Esophagus squamous epithelium (tissue), 5 donors: ENCODE results near the gene CACNG1. TPM values are rescaled to one million over a fixed set of nuclear protein-coding genes. Genes with fewer than 3 reads are reported as not detected.
"Not testable (repeated sequence)": the region's sequence is repeated elsewhere in the genome, so short reads cannot be mapped to it uniquely, and the experiment has no call there.

ENCODE experiments used
- DNase-seq: peaks from one replicate; lab custom pipeline; 2025; lab: John Stamatoyannopoulos, UW
- H3K27ac ChIP-seq, 4 donors: fragments of 200-600 bp; sonication (generic); one replicate each; pipeline ENCODE4 v1.5.1; 2016 to 2019; ENCODE audit warnings: mild to moderate bottlenecking in 1 of 4
- H3K27me3 ChIP-seq, 4 donors: fragments of 200-600 bp; sonication (generic); 1 replicate in 3 of 4; 2 replicates in 1 of 4; pipeline versions ENCODE4 v1.5.1 to v1.6.0; 2017 to 2021; ENCODE audit warnings: antibody characterized with exemption in 1 of 4
- H3K36me3 ChIP-seq, 3 donors: fragments of 200-600 bp; sonication (generic); one replicate each; pipeline ENCODE4 v1.5.1; 2016 to 2019
- H3K4me1 ChIP-seq, 3 donors: fragments of 200-600 bp; sonication (generic); one replicate each; pipeline ENCODE4 v1.5.1; 2017 to 2019
- H3K4me3 ChIP-seq, 4 donors: fragments of 200-600 bp; sonication (generic); 1 replicate in 3 of 4; 2 replicates in 1 of 4; pipeline ENCODE4 v1.5.1; 2016 to 2019; ENCODE audit warnings: mild to moderate bottlenecking in 2 of 4, moderate library complexity in 1 of 4
- H3K9me3 ChIP-seq, 3 donors: fragments of 200-600 bp; sonication (generic); one replicate each; pipeline ENCODE4 v1.5.1; 2016 to 2019
- POLR2A ChIP-seq, 4 donors: fragments of 450-650 bp; IDR thresholded peaks; one replicate each; pipeline ENCODE4 v1.6.1; 2017; ENCODE audit warnings: antibody characterized with exemption in 4 of 4, mild to moderate bottlenecking in 4 of 4, moderate library complexity in 3 of 4
- WGBS, 2 donors: methylation state at CpG; one replicate each; pipeline ENCODE4 v1.1.5; 2018; 5-methylcytosine and 5-hydroxymethylcytosine counted together
- intact Hi-C: fragments of 100-400 bp; cut with DNase I; formaldehyde crosslinking; loops from one replicate; pipeline ENCODE4 v1.15.0; 2022
- total RNA-seq, 4 donors: library from RNA; depleted of rRNA; stranded (reverse); fragments of >200 nt; gene quantifications; one replicate each; pipeline ENCODE4 v1.1.0, GENCODE V29; 2016
- TF ChIP-seq, protein P1 (sequence below), 6 experiments: fragments of 450-650 bp in 4 of 6; fragments of 200-600 bp in 2 of 6; sonication (generic) in 2 of 6; IDR thresholded peaks; one replicate each; pipeline ENCODE4 v1.5.1; 2016 to 2019; ENCODE audit warnings: antibody characterized with exemption in 6 of 6, mild to moderate bottlenecking in 4 of 6, moderate library complexity in 4 of 6
- donor health status: DM: yes; HTN: yes; CAD: no.

CACNG1 gene
- total RNA-seq, 4 donors from 2014 or later = not detected

GRCh38 chr17:67093348-67093747 lies 49.0 kb downstream of the CACNG1 start:
- H3K27me3 ChIP-seq = no peaks in the 10 kb centered on the region
- H3K4me3 ChIP-seq = no peak overlapping the region
- H3K9me3 ChIP-seq = no peaks in the 10 kb centered on the region
- DNase-seq = no peak
- TF ChIP-seq, protein P1, sequence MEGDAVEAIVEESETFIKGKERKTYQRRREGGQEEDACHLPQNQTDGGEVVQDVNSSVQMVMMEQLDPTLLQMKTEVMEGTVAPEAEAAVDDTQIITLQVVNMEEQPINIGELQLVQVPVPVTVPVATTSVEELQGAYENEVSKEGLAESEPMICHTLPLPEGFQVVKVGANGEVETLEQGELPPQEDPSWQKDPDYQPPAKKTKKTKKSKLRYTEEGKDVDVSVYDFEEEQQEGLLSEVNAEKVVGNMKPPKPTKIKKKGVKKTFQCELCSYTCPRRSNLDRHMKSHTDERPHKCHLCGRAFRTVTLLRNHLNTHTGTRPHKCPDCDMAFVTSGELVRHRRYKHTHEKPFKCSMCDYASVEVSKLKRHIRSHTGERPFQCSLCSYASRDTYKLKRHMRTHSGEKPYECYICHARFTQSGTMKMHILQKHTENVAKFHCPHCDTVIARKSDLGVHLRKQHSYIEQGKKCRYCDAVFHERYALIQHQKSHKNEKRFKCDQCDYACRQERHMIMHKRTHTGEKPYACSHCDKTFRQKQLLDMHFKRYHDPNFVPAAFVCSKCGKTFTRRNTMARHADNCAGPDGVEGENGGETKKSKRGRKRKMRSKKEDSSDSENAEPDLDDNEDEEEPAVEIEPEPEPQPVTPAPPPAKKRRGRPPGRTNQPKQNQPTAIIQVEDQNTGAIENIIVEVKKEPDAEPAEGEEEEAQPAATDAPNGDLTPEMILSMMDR (IDR thresholded peaks at IDR 0.05) = no peak
- no peak for TF ChIP-seq POLR2A (IDR thresholded peaks at IDR 0.05)
- intact Hi-C loops = no loop called here
- H3K36me3 ChIP-seq = peaks cover 0 to 19% (median 0%) of the 10 kb centered on the region in 3 donors
- 82 to 94% methylated on average over 2 of the region's 2 CpGs for WGBS, 2 donors
- no peak overlapping the region for H3K27ac ChIP-seq
- no peaks in the 10 kb centered on the region for H3K4me1 ChIP-seq

GRCh38 chr17:67095291-67095690 lies 50.9 kb downstream of the CACNG1 start:
- H3K9me3 ChIP-seq, H3K4me3 ChIP-seq, intact Hi-C loops, H3K27ac ChIP-seq, H3K27me3 ChIP-seq, DNase-seq, H3K4me1 ChIP-seq: not testable (repeated sequence)
- peaks cover 0 to 11% (median 0%) of the 10 kb centered on the region in 3 donors for H3K36me3 ChIP-seq
- 62 to 73% methylated on average over 1 of the region's 1 CpG for WGBS, 2 donors

DNA sequence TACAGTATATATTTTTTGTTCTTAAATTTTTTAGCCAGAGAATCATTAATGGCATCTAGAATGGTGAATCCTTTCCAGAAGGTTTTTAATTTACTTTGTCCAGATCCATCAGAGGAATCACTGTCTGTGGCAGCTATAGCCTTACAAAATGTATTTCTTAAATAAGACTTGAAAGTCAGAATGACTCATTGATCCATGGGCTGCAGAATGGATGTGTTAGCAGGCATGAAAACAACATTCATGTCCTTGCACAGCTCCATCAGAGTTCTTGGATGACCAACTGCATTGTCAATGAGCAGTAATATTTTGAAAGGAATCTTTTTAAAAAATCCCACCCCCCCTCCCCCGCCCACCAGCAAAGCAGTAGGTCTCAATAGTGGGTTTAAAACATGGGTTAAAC lies 51.4 kb downstream of the CACNG1 start:
- Histone ChIP-seq H3K4me3 (no peak overlapping the region), H3K27me3 (no peaks in the 10 kb centered on the region), H3K27ac (no peak overlapping the region), H3K9me3 (no peaks in the 10 kb centered on the region), H3K4me1 (no peaks in the 10 kb centered on the region), H3K36me3 (peaks cover 0 to 12% (median 0%) of the 10 kb centered on the region in 3 donors)
- DNase-seq = no peak
- intact Hi-C loops = no loop called here
- WGBS, 2 donors = 70% methylated on average over 1 of the region's 1 CpG; no CpG with 5 or more reads in 1 of the 2 donors
- TF ChIP-seq, protein P1 (IDR thresholded peaks at IDR 0.05) = no peak
- TF ChIP-seq POLR2A (IDR thresholded peaks at IDR 0.05) = no peak

DNA sequence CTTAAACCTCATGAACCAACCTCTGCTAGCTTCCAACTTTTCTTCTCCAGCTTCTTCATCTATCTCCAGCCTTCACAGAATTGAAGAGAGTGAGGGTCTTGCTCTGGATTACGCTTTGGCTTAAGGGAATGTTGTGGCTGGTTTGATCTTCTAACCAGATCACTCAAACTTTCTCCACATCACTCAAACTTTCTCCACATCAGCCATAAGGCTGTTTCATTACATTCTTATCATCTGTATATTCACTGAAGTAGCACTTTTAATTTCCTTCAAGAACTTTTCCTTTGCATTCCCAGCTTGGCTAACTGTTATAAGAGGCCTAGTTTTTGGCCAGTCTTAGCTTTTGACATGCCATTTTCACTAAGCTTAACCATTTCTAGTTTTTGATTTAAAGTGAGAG lies 52.3 kb downstream of the CACNG1 start:
- Histone ChIP-seq H3K27ac (no peak overlapping the region), H3K4me1 (no peaks in the 10 kb centered on the region), H3K27me3 (no peaks in the 10 kb centered on the region), H3K4me3 (no peak overlapping the region), H3K9me3 (no peaks in the 10 kb centered on the region), H3K36me3 (peaks cover 0 to 16% (median 0%) of the 10 kb centered on the region in 3 donors)
- no peak for DNase-seq
- 93 to 100% methylated on average over 1 of the region's 1 CpG for WGBS, 2 donors
- intact Hi-C loops = no loop called here
- no peak for TF ChIP-seq POLR2A (IDR thresholded peaks at IDR 0.05)
- TF ChIP-seq, protein P1 (IDR thresholded peaks at IDR 0.05) = no peak

DNA sequence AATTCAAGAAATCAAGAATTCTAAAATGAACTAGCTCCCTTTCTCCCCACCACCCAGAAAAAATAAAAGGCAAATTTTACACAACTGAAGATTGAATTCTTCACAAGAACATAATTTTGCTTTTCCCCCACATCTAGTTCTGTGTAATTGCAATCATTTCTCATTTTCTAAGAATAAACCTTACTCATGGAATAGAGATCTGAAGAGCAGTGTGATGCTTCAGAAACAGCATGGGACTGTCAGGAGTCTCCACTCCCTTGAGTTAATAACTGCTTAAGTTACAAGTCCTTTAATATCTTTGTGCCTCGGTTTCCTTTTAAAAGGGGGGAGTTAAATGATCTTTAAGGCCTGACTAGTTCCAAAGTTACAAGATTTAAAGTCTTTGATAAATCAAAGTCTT lies 53.7 kb downstream of the CACNG1 start:
- Histone ChIP-seq H3K27ac (no peak overlapping the region), H3K9me3 (no peaks in the 10 kb centered on the region), H3K4me3 (no peak overlapping the region), H3K36me3 (peaks cover 0 to 12% (median 0%) of the 10 kb centered on the region in 3 donors), H3K4me1 (no peaks in the 10 kb centered on the region), H3K27me3 (no peaks in the 10 kb centered on the region)
- intact Hi-C loops = no loop called here
- WGBS, 2 donors = 93 to 100% methylated on average over 1 of the region's 1 CpG
- no peak for TF ChIP-seq POLR2A (IDR thresholded peaks at IDR 0.05)
- TF ChIP-seq, protein P1 (IDR thresholded peaks at IDR 0.05) = no peak
- DNase-seq = no peak

DNA sequence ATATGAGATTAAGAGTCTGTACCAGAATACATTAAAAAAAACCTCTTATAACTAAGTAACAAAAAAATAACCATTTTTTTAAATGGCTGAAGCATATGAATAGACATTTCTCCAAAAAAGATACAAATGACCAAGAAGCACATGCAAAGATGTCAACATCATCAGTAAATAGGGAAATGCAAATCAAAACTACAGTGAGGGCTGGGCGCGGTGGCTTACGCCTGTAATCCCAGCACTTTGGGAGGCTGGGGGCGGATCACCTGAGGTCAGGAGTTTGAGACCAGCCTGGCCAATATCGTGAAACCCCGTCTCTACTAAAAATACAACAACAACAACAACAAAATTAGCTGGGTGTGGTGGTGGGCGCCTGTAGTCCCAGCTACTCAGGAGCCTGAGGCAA lies 60.3 kb downstream of the CACNG1 start:
- H3K27me3 ChIP-seq, H3K27ac ChIP-seq, H3K4me1 ChIP-seq, H3K9me3 ChIP-seq, intact Hi-C loops, DNase-seq, H3K4me3 ChIP-seq: not testable (repeated sequence)
- peaks cover 5 to 65% (median 13%) of the 10 kb centered on the region in 3 donors for H3K36me3 ChIP-seq
- WGBS, 2 donors = 92 to 96% methylated on average over 7 of the region's 7 CpGs
